ENCODE results near the gene SYT14.

The SYT14 gene

GRCh38 chr1:210217482-210217881, 279.5 kb downstream of the SYT14 start:
- no peak for DNase-seq (ENCODE audit: low read depth)
- H3K4me3 ChIP-seq (ENCODE audit: low read length), result no peak overlapping the region
- no peak for TF ChIP-seq CTCF (conservative IDR thresholded peaks at IDR 0.05; ENCODE audit: low read length)

DNA sequence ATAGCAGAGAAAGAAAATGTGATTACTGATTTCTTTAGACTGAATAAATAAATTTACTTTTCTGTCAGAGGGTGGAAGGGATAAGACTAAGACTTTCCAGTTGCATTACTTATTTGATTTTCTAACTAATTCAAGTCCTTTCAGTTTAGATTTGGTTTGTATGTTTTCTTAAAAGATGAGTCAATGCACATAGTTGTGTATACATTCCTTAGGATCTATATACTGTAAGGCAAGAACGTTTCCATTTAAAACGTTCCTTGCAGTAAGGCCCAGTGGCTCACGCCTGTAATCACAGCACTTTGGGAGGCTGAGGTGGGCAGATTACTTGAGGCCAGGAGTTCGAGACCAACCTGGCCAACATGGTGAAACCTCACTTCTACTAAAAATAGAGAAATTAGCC, 280.0 kb downstream of the SYT14 start:
- no peak for DNase-seq (ENCODE audit: low read depth)
- H3K4me3 ChIP-seq (ENCODE audit: low read length), result no peak overlapping the region
- TF ChIP-seq CTCF (conservative IDR thresholded peaks at IDR 0.05; ENCODE audit: low read length), result no peak
